Left ventricle myocardium inferior (tissue), 1 donor: ENCODE results near the gene BARHL2. TPM values are rescaled to one million over a fixed set of nuclear protein-coding genes. Genes with fewer than 3 reads are reported as not detected.

ENCODE experiments used
- DNase-seq: peaks from one replicate; pipeline ENCODE4 v3.0.0-alpha.2; 2020
- H3K27ac ChIP-seq: fragments of 200-600 bp; replicated peaks from 2 replicates; pipeline ENCODE4 v1.8.0; 2021
- H3K27me3 ChIP-seq: fragments of 200-600 bp; 2 replicates; pipeline ENCODE4 v1.8.0; 2021; ENCODE audit warnings: low read depth
- H3K36me3 ChIP-seq: fragments of 200-600 bp; 2 replicates; pipeline ENCODE4 v1.8.0; 2021
- H3K4me1 ChIP-seq: fragments of 200-600 bp; 2 replicates; pipeline ENCODE4 v1.8.0; 2021
- H3K4me3 ChIP-seq: fragments of 200-600 bp; 2 replicates; pipeline ENCODE4 v1.8.0; 2021; ENCODE audit warnings: mild to moderate bottlenecking, moderate library complexity
- H3K9me3 ChIP-seq: fragments of 200-600 bp; replicated peaks from 2 replicates; pipeline ENCODE4 v1.8.0; 2021
- intact Hi-C: fragments of 100-400 bp; cut with micrococcal nuclease; formaldehyde crosslinking; loops from one replicate; pipeline ENCODE4 v1.11.0; 2022
- long read RNA-seq: library from polyadenylated mRNA; unstranded; transcript quantifications from one replicate; pipeline ENCODE4 v2.0.0, GENCODE V29; 2021
- total RNA-seq: library from RNA; stranded (reverse); fragmentation: NEBNext Ultra II Directional; extraction: Animal tissue kit (Norgen Biotek cat#: 25700); gene quantifications from one replicate; pipeline ENCODE4 v1.2.1, GENCODE V29; 2021
- TF ChIP-seq, protein P1 (sequence below): fragments of 200-600 bp; IDR thresholded peaks from 2 replicates; pipeline ENCODE4 v1.8.0; 2021; ENCODE audit warnings: antibody characterized with exemption, mild to moderate bottlenecking, borderline replicate concordance
- donor health status: DM: no; HTN: yes; CAD: no; lungs with severe emphysema.

Gene BARHL2
- not detected for total RNA-seq
- long read RNA-seq = 0 reads

DNA sequence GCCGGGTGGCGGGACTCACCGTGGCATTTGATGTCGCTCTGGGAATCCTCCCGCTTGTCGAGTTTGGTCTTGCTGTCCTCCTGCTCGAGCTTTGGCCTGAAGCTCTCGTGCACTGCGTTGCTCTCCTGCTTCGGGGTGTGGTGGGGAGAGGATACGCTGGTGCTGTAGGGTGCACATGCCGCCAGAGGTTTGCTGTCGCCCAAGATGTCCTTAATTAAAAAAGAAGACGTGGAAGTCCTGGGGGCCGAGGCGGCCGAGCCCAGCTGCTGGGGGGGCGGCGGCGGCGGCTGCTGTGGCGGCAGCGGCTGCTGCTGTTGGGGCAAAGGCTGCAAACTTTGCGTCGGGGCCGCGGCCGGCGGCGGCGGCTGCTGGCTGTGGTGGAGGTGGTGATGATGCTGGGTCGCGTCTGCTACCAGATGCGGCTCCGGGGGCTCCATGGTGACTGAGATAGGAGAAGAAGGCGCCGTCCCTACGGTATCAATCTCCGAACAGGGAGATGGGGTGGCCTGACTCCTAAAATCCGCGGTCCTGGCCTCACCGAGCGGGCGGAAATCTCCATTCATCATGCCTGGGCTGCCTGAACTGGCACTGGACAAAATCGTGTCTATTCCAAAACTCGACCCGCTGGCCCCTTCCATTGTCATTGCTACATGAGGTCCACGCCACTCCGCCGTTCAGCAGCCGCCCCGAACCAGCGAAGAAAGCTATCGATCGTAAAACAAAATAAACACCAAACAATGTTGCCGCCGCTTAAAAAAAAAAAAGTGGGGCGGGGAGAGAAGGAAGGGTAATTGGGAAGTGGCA, at the start of gene BARHL2:
Gene BARHL2, minus strand, starts transcription at position 751 of the 804 bp plus-strand sequence. Its CDS starts 107 bp downstream, at position 644.
- TF ChIP-seq, protein P1, sequence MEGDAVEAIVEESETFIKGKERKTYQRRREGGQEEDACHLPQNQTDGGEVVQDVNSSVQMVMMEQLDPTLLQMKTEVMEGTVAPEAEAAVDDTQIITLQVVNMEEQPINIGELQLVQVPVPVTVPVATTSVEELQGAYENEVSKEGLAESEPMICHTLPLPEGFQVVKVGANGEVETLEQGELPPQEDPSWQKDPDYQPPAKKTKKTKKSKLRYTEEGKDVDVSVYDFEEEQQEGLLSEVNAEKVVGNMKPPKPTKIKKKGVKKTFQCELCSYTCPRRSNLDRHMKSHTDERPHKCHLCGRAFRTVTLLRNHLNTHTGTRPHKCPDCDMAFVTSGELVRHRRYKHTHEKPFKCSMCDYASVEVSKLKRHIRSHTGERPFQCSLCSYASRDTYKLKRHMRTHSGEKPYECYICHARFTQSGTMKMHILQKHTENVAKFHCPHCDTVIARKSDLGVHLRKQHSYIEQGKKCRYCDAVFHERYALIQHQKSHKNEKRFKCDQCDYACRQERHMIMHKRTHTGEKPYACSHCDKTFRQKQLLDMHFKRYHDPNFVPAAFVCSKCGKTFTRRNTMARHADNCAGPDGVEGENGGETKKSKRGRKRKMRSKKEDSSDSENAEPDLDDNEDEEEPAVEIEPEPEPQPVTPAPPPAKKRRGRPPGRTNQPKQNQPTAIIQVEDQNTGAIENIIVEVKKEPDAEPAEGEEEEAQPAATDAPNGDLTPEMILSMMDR = no peak
- no peak for DNase-seq
- H3K36me3 ChIP-seq = no peaks in the 10 kb centered on the region
- H3K9me3 ChIP-seq = no peaks in the 10 kb centered on the region
- intact Hi-C loops = no loop called here
- peak within 1 kb of the TSS; percentile 55 for H3K4me3 ChIP-seq
- H3K27ac ChIP-seq = no peak within 1 kb of the TSS
- peaks cover 100% of the 10 kb centered on the region for H3K27me3 ChIP-seq
- H3K4me1 ChIP-seq = peaks cover 28% of the 10 kb centered on the region

DNA sequence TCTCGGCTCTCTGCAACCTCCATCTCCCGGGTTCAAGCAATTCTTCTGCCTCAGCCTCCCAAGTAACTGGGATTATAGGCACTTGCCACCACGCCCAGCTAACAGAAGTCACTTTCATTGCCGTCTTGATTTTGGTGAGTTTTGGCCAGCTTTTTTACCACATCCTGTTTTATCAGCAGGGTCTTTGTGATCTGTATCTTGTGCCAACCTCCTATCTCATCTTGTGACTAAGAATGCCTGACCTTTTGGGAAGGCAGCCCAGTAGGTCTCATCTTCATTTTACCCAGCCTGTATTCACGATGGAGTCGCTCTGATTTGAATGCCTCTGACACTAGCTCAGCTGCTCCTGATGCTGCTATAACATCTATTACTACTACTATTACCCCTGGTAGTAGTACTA, 46.8 kb upstream of the BARHL2 start:
- TF ChIP-seq, protein P1 = no peak
- H3K27me3 ChIP-seq = peaks cover 79% of the 10 kb centered on the region
- H3K4me3 ChIP-seq = no peak overlapping the region
- no peaks in the 10 kb centered on the region for H3K9me3 ChIP-seq
- H3K4me1 ChIP-seq = no peaks in the 10 kb centered on the region
- intact Hi-C loops = no loop called here
- no peaks in the 10 kb centered on the region for H3K36me3 ChIP-seq
- no peak overlapping the region for H3K27ac ChIP-seq
- DNase-seq = no peak

DNA sequence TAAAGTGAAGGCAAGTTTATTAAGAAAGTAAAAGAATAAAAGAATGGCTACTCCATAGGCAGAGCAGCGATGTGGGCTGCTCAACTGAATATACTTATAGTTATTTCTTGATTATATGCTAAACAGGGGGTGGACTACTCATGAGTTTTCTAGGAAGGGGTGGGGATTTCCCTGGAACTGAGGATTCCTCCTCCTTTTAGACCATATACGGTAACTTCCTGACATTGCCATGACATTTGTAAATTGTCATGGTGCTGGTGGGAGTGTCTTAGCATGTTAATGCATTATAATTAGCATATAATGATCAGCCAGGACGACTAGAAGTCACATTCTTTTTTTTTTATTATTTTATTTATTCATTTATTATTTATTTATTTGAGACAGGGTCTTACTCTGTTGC, 46.4 kb upstream of the BARHL2 start:
- no peak overlapping the region for H3K4me3 ChIP-seq
- no peaks in the 10 kb centered on the region for H3K4me1 ChIP-seq
- H3K36me3 ChIP-seq = no peaks in the 10 kb centered on the region
- H3K9me3 ChIP-seq = no peaks in the 10 kb centered on the region
- DNase-seq = no peak
- TF ChIP-seq, protein P1 = no peak
- no peak overlapping the region for H3K27ac ChIP-seq
- intact Hi-C loops = no loop called here
- peaks cover 79% of the 10 kb centered on the region for H3K27me3 ChIP-seq

DNA sequence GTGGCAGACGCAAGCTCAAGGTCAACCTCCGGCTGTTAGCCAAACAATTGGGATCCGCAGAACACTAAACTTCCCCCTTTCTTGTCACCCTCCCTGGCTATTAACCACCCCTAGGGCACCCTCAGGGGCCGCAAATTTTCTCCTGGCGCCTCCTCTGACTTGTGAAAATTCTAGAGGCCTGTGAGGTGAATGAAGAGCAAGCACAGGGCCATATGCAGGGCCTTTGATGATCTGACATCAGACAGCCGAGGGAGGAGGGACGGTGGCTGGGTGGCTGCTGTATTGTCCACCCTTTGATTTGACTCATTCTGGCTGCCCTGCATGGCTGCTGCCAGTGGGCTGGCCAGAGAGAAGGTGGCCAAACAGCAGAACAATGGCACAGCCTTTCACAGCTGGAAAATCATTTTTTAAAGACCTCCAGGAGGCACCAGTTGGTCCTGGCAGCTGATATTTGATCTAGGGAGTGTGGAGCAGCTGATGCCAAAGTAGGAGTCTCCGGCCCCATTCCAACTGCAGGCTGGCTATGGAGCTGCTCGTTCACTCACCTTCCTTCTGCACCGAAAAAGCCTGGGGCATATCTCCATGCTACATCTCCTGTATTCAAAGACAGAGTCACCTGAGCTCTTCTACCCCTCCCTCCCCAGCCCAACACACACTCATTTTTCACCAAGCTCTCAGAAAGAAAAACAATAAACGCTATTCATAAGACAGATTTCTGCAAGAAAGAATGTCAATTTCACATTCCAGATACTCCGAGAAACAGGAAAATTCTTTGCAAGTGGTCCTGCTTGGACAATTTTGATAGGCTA, 44.9 kb upstream of the BARHL2 start:
- no peaks in the 10 kb centered on the region for H3K36me3 ChIP-seq
- H3K4me1 ChIP-seq = no peaks in the 10 kb centered on the region
- intact Hi-C loops = no loop called here
- H3K9me3 ChIP-seq = no peaks in the 10 kb centered on the region
- peaks cover 85% of the 10 kb centered on the region for H3K27me3 ChIP-seq
- no peak for DNase-seq
- H3K4me3 ChIP-seq = no peak overlapping the region
- H3K27ac ChIP-seq = no peak overlapping the region
- TF ChIP-seq, protein P1 = no peak

DNA sequence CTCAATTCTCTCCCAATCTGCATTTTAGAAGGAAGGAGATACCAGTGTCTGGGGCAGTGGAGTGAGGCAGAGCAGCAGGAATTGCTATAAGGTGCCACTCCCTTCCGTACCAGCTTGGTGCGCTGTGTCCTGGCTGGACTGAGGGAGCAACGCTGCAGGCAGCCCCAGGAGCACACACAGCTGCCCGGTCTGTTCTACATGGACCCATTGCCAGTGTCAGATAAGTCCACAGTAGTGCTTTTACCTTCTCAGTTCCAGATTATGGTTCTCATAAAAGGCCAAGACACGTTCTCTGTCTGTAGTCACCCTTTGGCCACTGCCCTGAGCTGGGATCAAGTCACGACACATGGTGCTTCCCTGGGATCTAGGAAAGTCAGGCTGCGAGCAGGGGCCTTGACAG, 44.1 kb upstream of the BARHL2 start:
- intact Hi-C loops = no loop called here
- TF ChIP-seq, protein P1 = no peak
- H3K4me1 ChIP-seq = no peaks in the 10 kb centered on the region
- peaks cover 92% of the 10 kb centered on the region for H3K27me3 ChIP-seq
- no peak overlapping the region for H3K27ac ChIP-seq
- no peaks in the 10 kb centered on the region for H3K36me3 ChIP-seq
- DNase-seq = no peak
- H3K9me3 ChIP-seq = no peaks in the 10 kb centered on the region
- no peak overlapping the region for H3K4me3 ChIP-seq
